GM18517 (cell line): ENCODE measurements around the gene KPNA6.

ENCODE experiments used
- ATAC-seq: cut with Tn5 transposase; IDR thresholded peaks from one replicate; pipeline ENCODE4 v1.9.1; 2021; ENCODE audit warnings: mild to moderate bottlenecking, moderate library complexity; ENCODE audit not compliant: unreplicated experiment

The KPNA6 gene

GRCh38 chr1:32186077-32186476 is 78.2 kb downstream of the KPNA6 start:
- ATAC-seq: no peak

- ATAC-seq: no peak
Measured at GRCh38 chr1:32186491-32186890, 78.6 kb downstream of the KPNA6 start.

GRCh38 chr1:32187850-32188249 is 80.0 kb downstream of the KPNA6 start:
- ATAC-seq: no peak

GRCh38 chr1:32192220-32192948 is 84.5 kb downstream of the KPNA6 start:
- no peak for ATAC-seq

- no peak for ATAC-seq
Measured at GRCh38 chr1:32194984-32195383, 87.1 kb downstream of the KPNA6 start.

- ATAC-seq: no peak
Measured at GRCh38 chr1:32195531-32195930, 87.7 kb downstream of the KPNA6 start.

GRCh38 chr1:32195972-32196823 is 88.3 kb downstream of the KPNA6 start:
- no peak for ATAC-seq

GRCh38 chr1:32197074-32197473 is 89.2 kb downstream of the KPNA6 start:
- ATAC-seq: no peak

- ATAC-seq: no peak
Measured at GRCh38 chr1:32197837-32198236, 90.0 kb downstream of the KPNA6 start.

GRCh38 chr1:32198237-32199042 is 90.6 kb downstream of the KPNA6 start:
- no peak for ATAC-seq

- no peak for ATAC-seq
Measured at GRCh38 chr1:32199043-32199716, 91.3 kb downstream of the KPNA6 start.

GRCh38 chr1:32199717-32200072 is 91.8 kb downstream of the KPNA6 start:
- ATAC-seq: no peak

- no peak for ATAC-seq
Measured at GRCh38 chr1:32200226-32201010, 92.6 kb downstream of the KPNA6 start, which contains the start of gene CCDC28B. Gene CCDC28B (plus strand): TSS chr1:32200595. CDS start chr1:32201936, 1,341 bp downstream.

- no peak for ATAC-seq
Measured at GRCh38 chr1:32201011-32201855, 93.4 kb downstream of the KPNA6 start.

GRCh38 chr1:32204943-32205361 is 97.1 kb downstream of the KPNA6 start:
- no peak for ATAC-seq

GRCh38 chr1:32205401-32206370 is 97.8 kb downstream of the KPNA6 start, which contains the start of gene IQCC:
Gene IQCC (plus strand): TSS chr1:32205671. CDS start chr1:32205682, 11 bp downstream.
- no peak for ATAC-seq

GRCh38 chr1:32208469-32208868 is 100.6 kb downstream of the KPNA6 start:
- no peak for ATAC-seq

- ATAC-seq: no peak
Measured at GRCh38 chr1:32208891-32209328, 101.1 kb downstream of the KPNA6 start, which contains the start of gene DCDC2B. Gene DCDC2B (plus strand): TSS chr1:32209089. CDS start chr1:32209094, 5 bp downstream.
